AG20443 (cell line): ENCODE measurements around the gene CHMP3.
A peak's percentile ranks its signal among the peaks of the same experiment; 100 is the strongest.
"Not testable (repeated sequence)": the region's sequence is repeated elsewhere in the genome, so short reads cannot be mapped to it uniquely, and the experiment has no call there.

Experiments used
- DNase-seq: peaks from one replicate; pipeline ENCODE4 v3.0.0; 2012; ENCODE audit warnings: low spot score, mixed read lengths

Gene CHMP3

GRCh38 chr2:86562922-86563649 lies at the start of gene CHMP3:
Gene CHMP3, minus strand, starts transcription at chr2:86563443. Its CDS starts 95 bp downstream, at chr2:86563348.
- DNase-seq, result peak; percentile 100

GRCh38 chr2:86610871-86611270 lies 47.6 kb upstream of the CHMP3 start:
- no peak for DNase-seq

GRCh38 chr2:86608832-86609410 lies 45.7 kb upstream of the CHMP3 start:
- no peak for DNase-seq

- DNase-seq, result no peak
Observed at GRCh38 chr2:86603905-86604304, 40.7 kb upstream of the CHMP3 start.

- DNase-seq, result no peak
Observed at GRCh38 chr2:86598966-86599365, 35.7 kb upstream of the CHMP3 start.

- no peak for DNase-seq
Observed at GRCh38 chr2:86596118-86596517, 32.9 kb upstream of the CHMP3 start.

GRCh38 chr2:86593266-86593665 lies 30.0 kb upstream of the CHMP3 start:
- DNase-seq, result no peak

GRCh38 chr2:86592547-86593230 lies 29.4 kb upstream of the CHMP3 start:
- peak; percentile 13 for DNase-seq

- not testable (repeated sequence) for DNase-seq
Observed at GRCh38 chr2:86589701-86590100, 26.5 kb upstream of the CHMP3 start.

- DNase-seq, result no peak
Observed at GRCh38 chr2:86584151-86584913, 21.1 kb upstream of the CHMP3 start.

GRCh38 chr2:86580560-86580959 lies 17.3 kb upstream of the CHMP3 start:
- DNase-seq, result no peak

- no peak for DNase-seq
Observed at GRCh38 chr2:86577817-86578456, 14.7 kb upstream of the CHMP3 start.

- DNase-seq, result no peak
Observed at GRCh38 chr2:86570059-86570458, 6.8 kb upstream of the CHMP3 start.

GRCh38 chr2:86566821-86567190 lies 3.6 kb upstream of the CHMP3 start:
- no peak for DNase-seq

- no peak for DNase-seq
Observed at GRCh38 chr2:86566158-86566820, 3.0 kb upstream of the CHMP3 start.

GRCh38 chr2:86563650-86564061 lies 413 bp upstream of the CHMP3 start:
- no peak for DNase-seq

- DNase-seq, result no peak
Observed at GRCh38 chr2:86562485-86562921, 740 bp downstream of the CHMP3 start.

GRCh38 chr2:86557836-86558235 lies 5.4 kb downstream of the CHMP3 start:
- DNase-seq, result no peak

GRCh38 chr2:86556508-86556907 lies 6.7 kb downstream of the CHMP3 start:
- DNase-seq, result no peak

- DNase-seq, result no peak
Observed at GRCh38 chr2:86552889-86553288, 10.4 kb downstream of the CHMP3 start.

- DNase-seq, result not testable (repeated sequence)
Observed at GRCh38 chr2:86549963-86550725, 13.1 kb downstream of the CHMP3 start.
